WTC11 (cell line): ENCODE results near the gene CACNG3. TPM values are rescaled to one million over a fixed set of nuclear protein-coding genes. Genes with fewer than 3 reads are reported as not detected.

Experiments
- ATAC-seq: fragments of 200-7000 bp; cut with Tn5 transposase; 2 replicates; pipeline ENCODE4 v1.10.0; 2021; ENCODE audit warnings: mild to moderate bottlenecking, moderate library complexity
- CTCF ChIA-PET: fragments of 300-600 bp; sonication (Branson Sonifier 250); formaldehyde crosslinking; loops from one replicate; lab custom pipeline; 2021; ENCODE audit warnings: antibody characterized with exemption; lab: Charles Lee
- POLR2A ChIA-PET: fragments of 350-600 bp; sonication (Branson Sonifier 250); formaldehyde crosslinking; loops from one replicate; lab custom pipeline; 2021; ENCODE audit warnings: antibody characterized with exemption; lab: Charles Lee
- DNase-seq: peaks from one replicate; pipeline ENCODE4 v3.0.0; 2021; ENCODE audit warnings: low spot score
- H3K27ac Mint-ChIP-seq: 2 replicates; pipeline ENCODE4 v1.8.0; 2021; ENCODE audit warnings: mixed read lengths
- H3K27me3 Mint-ChIP-seq: 2 replicates; pipeline ENCODE4 v1.8.0; 2021; ENCODE audit warnings: low read depth, mild to moderate bottlenecking, moderate library complexity, mixed read lengths
- H3K36me3 Mint-ChIP-seq: 2 replicates; pipeline ENCODE4 v1.8.0; 2021; ENCODE audit warnings: mixed read lengths
- H3K4me1 Mint-ChIP-seq: 2 replicates; pipeline ENCODE4 v1.8.0; 2022; ENCODE audit warnings: mixed read lengths
- H3K4me3 Mint-ChIP-seq: 2 replicates; pipeline ENCODE4 v1.8.0; 2021; ENCODE audit warnings: mild to moderate bottlenecking, moderate library complexity, mixed read lengths
- H3K9me3 Mint-ChIP-seq: 2 replicates; pipeline ENCODE4 v1.8.0; 2021; ENCODE audit warnings: mixed read lengths
- CREM ChIP-seq: sonication (generic); formaldehyde crosslinking; IDR thresholded peaks from 2 replicates; pipeline ENCODE4 v1.8.1; 2022; ENCODE audit warnings: mild to moderate bottlenecking, missing genetic modification reagents, moderate library complexity
- FOXK1 ChIP-seq: sonication (generic); formaldehyde crosslinking; IDR thresholded peaks from 2 replicates; pipeline ENCODE4 v1.8.0; 2022; ENCODE audit warnings: mild to moderate bottlenecking, moderate library complexity, missing genetic modification reagents
- FOXP1 ChIP-seq: sonication (generic); formaldehyde crosslinking; IDR thresholded peaks from 2 replicates; pipeline ENCODE4 v1.8.0; 2022; ENCODE audit warnings: missing genetic modification reagents, mild to moderate bottlenecking, moderate library complexity, borderline replicate concordance
- GABPB1 ChIP-seq: sonication (generic); formaldehyde crosslinking; IDR thresholded peaks from 2 replicates; pipeline ENCODE4 v1.8.1; 2023; ENCODE audit warnings: mild to moderate bottlenecking, missing genetic modification reagents
- NFATC4 ChIP-seq: fragments of 250-450 bp; sonication (Bioruptor Pico); IDR thresholded peaks from 2 replicates; pipeline ENCODE4 v1.9.0; 2021; ENCODE audit warnings: mild to moderate bottlenecking
- NFE2L1 ChIP-seq: sonication (generic); formaldehyde crosslinking; IDR thresholded peaks from 2 replicates; pipeline ENCODE4 v1.8.1; 2023; ENCODE audit warnings: missing genetic modification reagents
- NR2C2 ChIP-seq: sonication (generic); formaldehyde crosslinking; IDR thresholded peaks from 2 replicates; pipeline ENCODE4 v1.8.0; 2022; ENCODE audit warnings: mild to moderate bottlenecking, missing genetic modification reagents
- ZNF121 ChIP-seq: sonication (generic); formaldehyde crosslinking; IDR thresholded peaks from 2 replicates; pipeline ENCODE4 v1.8.0; 2023; ENCODE audit warnings: missing genetic modification reagents
- ZNF232 ChIP-seq: sonication (generic); formaldehyde crosslinking; IDR thresholded peaks from 2 replicates; pipeline ENCODE4 v1.8.0; 2022; ENCODE audit warnings: mild to moderate bottlenecking, missing genetic modification reagents
- ZNF396 ChIP-seq: fragments of 250-450 bp; sonication (Bioruptor Pico); IDR thresholded peaks from 2 replicates; pipeline ENCODE4 v1.8.0; 2021; ENCODE audit warnings: mild to moderate bottlenecking, moderate library complexity, borderline replicate concordance
- ZNF416 ChIP-seq: fragments of 250-450 bp; sonication (Bioruptor Pico); IDR thresholded peaks from 2 replicates; pipeline ENCODE4 v1.9.0; 2021; ENCODE audit warnings: mild to moderate bottlenecking, inconsistent platforms
- ZNF423 ChIP-seq: fragments of 250-450 bp; sonication (Bioruptor Pico); IDR thresholded peaks from 2 replicates; pipeline ENCODE4 v2.1.2; 2022; ENCODE audit warnings: mild to moderate bottlenecking, moderate library complexity
- ZNF671 ChIP-seq: fragments of 250-450 bp; sonication (Bioruptor Pico); IDR thresholded peaks from 2 replicates; pipeline ENCODE4 v1.8.0; 2021; ENCODE audit warnings: mild to moderate bottlenecking
- total RNA-seq: library from RNA; stranded (reverse); gene quantifications from 3 replicates; pipeline ENCODE4 v1.2.3, GENCODE V29; 2021
- TF ChIP-seq, protein P1 (sequence below): sonication (generic); formaldehyde crosslinking; IDR thresholded peaks from 2 replicates; pipeline ENCODE4 v1.8.1; 2023; ENCODE audit warnings: mild to moderate bottlenecking, missing genetic modification reagents, moderate library complexity
- TF ChIP-seq, protein P2 (sequence below): sonication (generic); formaldehyde crosslinking; IDR thresholded peaks from 2 replicates; pipeline ENCODE4 v1.8.0; 2023; ENCODE audit warnings: missing genetic modification reagents, mild to moderate bottlenecking, borderline replicate concordance
- TF ChIP-seq, protein P3 (sequence below): fragments of 250-450 bp; sonication (Bioruptor Pico); conservative IDR thresholded peaks from 2 replicates; pipeline ENCODE4 v1.9.0; 2021; ENCODE audit warnings: mild to moderate bottlenecking
- TF ChIP-seq, protein P4 (sequence below): sonication (generic); formaldehyde crosslinking; IDR thresholded peaks from 2 replicates; pipeline ENCODE4 v1.8.1; 2022; ENCODE audit warnings: low read depth, mild to moderate bottlenecking, moderate library complexity, missing genetic modification reagents, borderline replicate concordance
- TF ChIP-seq, protein P5 (sequence below): sonication (generic); formaldehyde crosslinking; IDR thresholded peaks from 2 replicates; pipeline ENCODE4 v1.8.0; 2023; ENCODE audit warnings: missing genetic modification reagents
- TF ChIP-seq, protein P6 (sequence below): sonication (generic); formaldehyde crosslinking; IDR thresholded peaks from 2 replicates; pipeline ENCODE4 v1.8.1; 2023; ENCODE audit warnings: mild to moderate bottlenecking, missing genetic modification reagents

The CACNG3 gene
- total RNA-seq, 1 experiment from 2014 or later: not detected

DNA sequence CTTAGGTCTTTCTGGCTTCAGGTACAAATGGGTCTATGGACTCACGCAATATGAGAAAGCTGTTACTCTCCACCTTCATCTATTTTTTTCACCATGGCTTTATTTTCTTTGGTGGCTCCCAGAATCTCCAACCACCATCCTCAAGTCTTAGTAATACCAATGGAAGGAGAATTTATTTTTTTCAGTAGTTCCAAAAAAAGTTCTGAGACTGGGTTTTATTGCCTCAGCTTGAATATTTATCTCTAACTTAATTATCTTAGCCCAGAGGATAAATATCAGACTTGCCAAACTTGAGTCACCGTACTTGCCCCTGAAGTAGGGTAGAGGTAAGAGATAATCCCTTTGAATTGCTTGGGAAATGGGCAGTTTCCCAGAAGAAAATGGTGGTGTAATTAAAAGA, 23.2 kb upstream of the CACNG3 start:
- DNase-seq (no peak), ATAC-seq (no peak)
- TF ChIP-seq ZNF396 (no peak), ZNF232 (no peak), FOXP1 (no peak), NFATC4 (no peak), ZNF121 (CRISPR knock-in tag) (no peak), NR2C2 (no peak), NFE2L1 (no peak), FOXK1 (no peak)
- TF ChIP-seq, protein P1, sequence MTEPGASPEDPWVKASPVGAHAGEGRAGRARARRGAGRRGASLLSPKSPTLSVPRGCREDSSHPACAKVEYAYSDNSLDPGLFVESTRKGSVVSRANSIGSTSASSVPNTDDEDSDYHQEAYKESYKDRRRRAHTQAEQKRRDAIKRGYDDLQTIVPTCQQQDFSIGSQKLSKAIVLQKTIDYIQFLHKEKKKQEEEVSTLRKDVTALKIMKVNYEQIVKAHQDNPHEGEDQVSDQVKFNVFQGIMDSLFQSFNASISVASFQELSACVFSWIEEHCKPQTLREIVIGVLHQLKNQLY (CRISPR knock-in tag): no peak
- TF ChIP-seq, protein P2, sequence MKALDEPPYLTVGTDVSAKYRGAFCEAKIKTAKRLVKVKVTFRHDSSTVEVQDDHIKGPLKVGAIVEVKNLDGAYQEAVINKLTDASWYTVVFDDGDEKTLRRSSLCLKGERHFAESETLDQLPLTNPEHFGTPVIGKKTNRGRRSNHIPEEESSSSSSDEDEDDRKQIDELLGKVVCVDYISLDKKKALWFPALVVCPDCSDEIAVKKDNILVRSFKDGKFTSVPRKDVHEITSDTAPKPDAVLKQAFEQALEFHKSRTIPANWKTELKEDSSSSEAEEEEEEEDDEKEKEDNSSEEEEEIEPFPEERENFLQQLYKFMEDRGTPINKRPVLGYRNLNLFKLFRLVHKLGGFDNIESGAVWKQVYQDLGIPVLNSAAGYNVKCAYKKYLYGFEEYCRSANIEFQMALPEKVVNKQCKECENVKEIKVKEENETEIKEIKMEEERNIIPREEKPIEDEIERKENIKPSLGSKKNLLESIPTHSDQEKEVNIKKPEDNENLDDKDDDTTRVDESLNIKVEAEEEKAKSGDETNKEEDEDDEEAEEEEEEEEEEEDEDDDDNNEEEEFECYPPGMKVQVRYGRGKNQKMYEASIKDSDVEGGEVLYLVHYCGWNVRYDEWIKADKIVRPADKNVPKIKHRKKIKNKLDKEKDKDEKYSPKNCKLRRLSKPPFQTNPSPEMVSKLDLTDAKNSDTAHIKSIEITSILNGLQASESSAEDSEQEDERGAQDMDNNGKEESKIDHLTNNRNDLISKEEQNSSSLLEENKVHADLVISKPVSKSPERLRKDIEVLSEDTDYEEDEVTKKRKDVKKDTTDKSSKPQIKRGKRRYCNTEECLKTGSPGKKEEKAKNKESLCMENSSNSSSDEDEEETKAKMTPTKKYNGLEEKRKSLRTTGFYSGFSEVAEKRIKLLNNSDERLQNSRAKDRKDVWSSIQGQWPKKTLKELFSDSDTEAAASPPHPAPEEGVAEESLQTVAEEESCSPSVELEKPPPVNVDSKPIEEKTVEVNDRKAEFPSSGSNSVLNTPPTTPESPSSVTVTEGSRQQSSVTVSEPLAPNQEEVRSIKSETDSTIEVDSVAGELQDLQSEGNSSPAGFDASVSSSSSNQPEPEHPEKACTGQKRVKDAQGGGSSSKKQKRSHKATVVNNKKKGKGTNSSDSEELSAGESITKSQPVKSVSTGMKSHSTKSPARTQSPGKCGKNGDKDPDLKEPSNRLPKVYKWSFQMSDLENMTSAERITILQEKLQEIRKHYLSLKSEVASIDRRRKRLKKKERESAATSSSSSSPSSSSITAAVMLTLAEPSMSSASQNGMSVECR (CRISPR knock-in tag): no peak
- TF ChIP-seq, protein P3, sequence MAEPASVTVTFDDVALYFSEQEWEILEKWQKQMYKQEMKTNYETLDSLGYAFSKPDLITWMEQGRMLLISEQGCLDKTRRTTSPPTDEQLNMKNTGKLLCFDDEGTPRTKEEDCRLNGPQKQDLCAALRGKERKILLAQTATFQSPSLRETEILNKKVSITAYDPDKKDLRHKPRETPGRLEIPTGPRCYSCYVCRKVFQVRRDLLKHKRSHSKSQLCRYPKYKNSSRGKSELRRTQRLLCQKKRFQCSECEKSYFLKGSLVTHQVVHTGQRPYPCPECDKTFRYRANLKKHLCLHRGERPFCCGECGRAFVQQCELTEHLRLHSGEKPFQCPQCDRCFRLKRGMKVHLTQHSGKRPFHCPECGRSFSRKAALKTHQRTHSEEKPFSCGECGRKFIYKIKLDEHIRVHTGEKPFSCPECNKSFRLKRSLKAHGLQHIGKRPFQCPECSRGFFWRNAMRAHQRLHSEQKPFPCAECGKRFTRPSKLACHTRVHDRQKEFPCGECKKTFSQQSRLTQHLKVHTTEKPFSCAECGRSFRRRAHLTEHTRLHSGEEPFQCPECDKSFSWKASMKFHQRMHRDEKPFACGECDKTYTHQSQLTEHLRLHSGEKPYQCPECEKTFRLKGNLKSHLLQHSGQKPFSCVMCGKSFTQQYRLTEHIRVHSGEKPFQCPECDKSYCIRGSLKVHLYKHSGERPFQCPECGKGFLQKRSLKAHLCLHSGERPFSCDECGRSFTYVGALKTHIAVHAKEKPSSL (CRISPR knock-in tag): no peak
- Mint-ChIP-seq H3K4me3 (no peak overlapping the region), H3K27me3 (no peaks in the 10 kb centered on the region), H3K4me1 (no peaks in the 10 kb centered on the region), H3K27ac (no peak overlapping the region), H3K9me3 (peaks cover 8% of the 10 kb centered on the region), H3K36me3 (0 out of 2 replicates have a peak, but pooled peaks cover 1% of the 10 kb centered on the region)
- POLR2A ChIA-PET: no interaction called here
- CTCF ChIA-PET: interaction anchor here (1.0 to 1.4 kb wide), 2 partner anchors 20 to 162 kb away, joined by 3 to 4 read pairs; no protein-coding TSS in a partner anchor

DNA sequence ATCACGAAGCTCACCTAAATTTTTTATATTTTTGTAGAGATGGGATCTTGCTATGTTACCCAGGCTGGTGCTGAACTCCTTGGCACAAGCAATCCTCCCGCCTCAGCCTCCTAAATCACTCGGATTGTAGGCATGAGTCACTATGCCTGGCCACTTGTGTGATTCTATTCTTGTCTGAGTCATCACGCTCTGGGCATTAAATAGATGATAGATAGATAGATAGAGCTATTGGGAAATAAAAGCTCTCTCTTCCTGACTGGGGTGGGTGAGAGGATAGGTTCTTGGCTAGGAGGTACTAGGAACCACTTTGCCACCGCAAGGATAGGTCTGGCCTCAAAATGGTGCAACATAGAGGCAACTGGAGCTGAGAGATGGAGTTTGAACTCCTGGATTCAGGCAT, 21.4 kb upstream of the CACNG3 start:
- no peak overlapping the region for H3K27ac Mint-ChIP-seq
- peaks cover 23% of the 10 kb centered on the region for H3K9me3 Mint-ChIP-seq
- H3K4me3 Mint-ChIP-seq: no peak overlapping the region
- H3K4me1 Mint-ChIP-seq: no peaks in the 10 kb centered on the region
- POLR2A ChIA-PET: no interaction called here
- no peak for TF ChIP-seq ZNF671 (CRISPR knock-in tag)
- TF ChIP-seq, protein P4, sequence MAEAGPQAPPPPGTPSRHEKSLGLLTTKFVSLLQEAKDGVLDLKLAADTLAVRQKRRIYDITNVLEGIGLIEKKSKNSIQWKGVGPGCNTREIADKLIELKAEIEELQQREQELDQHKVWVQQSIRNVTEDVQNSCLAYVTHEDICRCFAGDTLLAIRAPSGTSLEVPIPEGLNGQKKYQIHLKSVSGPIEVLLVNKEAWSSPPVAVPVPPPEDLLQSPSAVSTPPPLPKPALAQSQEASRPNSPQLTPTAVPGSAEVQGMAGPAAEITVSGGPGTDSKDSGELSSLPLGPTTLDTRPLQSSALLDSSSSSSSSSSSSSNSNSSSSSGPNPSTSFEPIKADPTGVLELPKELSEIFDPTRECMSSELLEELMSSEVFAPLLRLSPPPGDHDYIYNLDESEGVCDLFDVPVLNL: no peak
- TF ChIP-seq ZNF416 (CRISPR knock-in tag): no peak
- TF ChIP-seq, protein P5, sequence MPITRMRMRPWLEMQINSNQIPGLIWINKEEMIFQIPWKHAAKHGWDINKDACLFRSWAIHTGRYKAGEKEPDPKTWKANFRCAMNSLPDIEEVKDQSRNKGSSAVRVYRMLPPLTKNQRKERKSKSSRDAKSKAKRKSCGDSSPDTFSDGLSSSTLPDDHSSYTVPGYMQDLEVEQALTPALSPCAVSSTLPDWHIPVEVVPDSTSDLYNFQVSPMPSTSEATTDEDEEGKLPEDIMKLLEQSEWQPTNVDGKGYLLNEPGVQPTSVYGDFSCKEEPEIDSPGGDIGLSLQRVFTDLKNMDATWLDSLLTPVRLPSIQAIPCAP (CRISPR knock-in tag): no peak
- TF ChIP-seq ZNF423 (CRISPR knock-in tag): no peak
- no peak for TF ChIP-seq ZNF121 (CRISPR knock-in tag)
- TF ChIP-seq GABPB1 (CRISPR knock-in tag): no peak
- TF ChIP-seq, protein P6, sequence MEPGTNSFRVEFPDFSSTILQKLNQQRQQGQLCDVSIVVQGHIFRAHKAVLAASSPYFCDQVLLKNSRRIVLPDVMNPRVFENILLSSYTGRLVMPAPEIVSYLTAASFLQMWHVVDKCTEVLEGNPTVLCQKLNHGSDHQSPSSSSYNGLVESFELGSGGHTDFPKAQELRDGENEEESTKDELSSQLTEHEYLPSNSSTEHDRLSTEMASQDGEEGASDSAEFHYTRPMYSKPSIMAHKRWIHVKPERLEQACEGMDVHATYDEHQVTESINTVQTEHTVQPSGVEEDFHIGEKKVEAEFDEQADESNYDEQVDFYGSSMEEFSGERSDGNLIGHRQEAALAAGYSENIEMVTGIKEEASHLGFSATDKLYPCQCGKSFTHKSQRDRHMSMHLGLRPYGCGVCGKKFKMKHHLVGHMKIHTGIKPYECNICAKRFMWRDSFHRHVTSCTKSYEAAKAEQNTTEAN (CRISPR knock-in tag): no peak
- TF ChIP-seq CREM (CRISPR knock-in tag): no peak
- DNase-seq (no peak), ATAC-seq (no peak)
- no peaks in the 10 kb centered on the region for H3K27me3 Mint-ChIP-seq
- CTCF ChIA-PET: interaction anchor here (1.0 kb wide), 2 partner anchors 18 to 164 kb away, joined by 3 read pairs; no protein-coding TSS in a partner anchor
- H3K36me3 Mint-ChIP-seq: peaks cover 14% of the 10 kb centered on the region
